GF-D8 (cell line): ENCODE results near the gene KCNH3.
"Not testable (repeated sequence)": the region's sequence is repeated elsewhere in the genome, so short reads cannot be mapped to it uniquely, and the experiment has no call there.

ENCODE experiments used
- DNase-seq: peaks from one replicate; lab custom pipeline; 2025; lab: John Stamatoyannopoulos, UW

The KCNH3 gene

DNA sequence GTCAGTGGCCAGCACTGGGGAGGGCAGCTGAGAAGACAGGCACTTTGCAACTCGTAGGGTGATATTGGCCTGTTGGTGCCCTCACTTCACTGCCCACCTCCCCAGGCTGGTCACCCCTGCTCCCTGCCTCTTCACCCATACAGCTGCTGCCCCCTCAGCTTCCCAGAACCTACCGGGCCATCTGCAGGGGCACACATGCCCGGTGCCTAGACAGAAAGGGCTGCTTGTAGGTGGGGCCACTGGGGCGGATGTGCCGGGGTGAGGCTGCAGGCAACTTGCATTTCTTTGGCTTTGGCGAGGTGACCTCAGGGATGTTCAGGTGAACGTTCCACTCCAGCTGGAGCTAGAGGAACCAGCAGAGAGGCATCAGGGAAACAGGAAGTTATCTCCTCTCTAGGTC lies 49.5 kb downstream of the KCNH3 start:
- DNase-seq: no peak

DNA sequence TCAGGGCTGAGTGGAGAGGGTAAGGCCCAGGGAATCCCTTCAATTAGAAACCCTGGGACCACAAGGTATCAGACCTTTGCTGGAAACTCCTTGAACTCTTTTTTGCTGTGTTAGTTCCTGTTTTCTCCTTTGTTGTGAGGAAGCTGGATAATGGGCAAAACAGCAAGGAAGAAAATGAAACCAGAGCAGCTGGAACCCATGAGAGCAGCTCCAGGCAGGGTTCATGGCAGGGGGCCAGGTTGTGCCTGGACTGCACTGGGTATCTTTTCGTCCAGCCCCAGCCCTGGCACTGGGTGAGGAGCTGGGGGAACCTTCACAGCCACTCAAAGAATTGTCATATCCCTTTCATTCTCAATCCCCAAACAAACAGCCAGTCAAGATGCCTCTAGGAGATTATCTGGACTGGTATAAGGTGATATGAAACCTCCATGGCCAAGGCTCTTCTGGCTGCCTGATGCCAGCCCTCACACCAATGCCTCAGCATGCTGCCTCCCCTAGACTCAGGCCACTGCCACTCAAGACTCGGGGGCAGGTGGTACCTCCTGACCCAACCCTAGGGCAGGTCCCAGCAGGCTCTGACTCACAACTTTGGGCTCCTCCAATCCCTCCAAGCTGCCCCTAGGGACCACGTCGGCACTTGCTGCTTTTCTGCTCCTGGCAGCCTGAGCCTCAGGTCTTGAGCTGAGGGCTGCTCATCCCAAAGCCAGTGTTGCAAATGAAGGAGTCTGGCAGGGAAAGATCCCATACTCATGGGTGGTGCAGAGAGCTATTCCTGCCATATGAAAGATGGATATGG lies 50.1 kb downstream of the KCNH3 start:
- DNase-seq: no peak

DNA sequence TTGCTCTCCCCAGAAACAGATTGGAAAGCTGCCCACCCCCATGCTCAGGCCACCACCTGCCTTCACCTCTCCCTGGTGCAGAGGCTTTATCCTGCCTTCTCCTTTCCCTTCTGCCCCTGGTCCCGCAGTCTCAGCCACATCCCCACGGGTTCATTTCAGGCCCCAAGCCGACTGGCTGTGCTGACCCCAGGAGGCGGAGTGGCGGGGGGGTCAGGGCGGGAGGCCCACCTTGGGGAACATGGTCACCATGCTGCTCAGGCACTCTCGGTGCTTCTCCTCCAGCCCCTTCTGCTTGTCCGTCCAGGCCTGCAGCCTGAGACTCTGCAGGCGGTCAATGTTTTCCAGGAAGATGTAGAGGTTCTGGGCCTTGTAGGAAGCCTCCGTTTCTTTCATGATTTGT lies 59.7 kb downstream of the KCNH3 start:
- DNase-seq: no peak

DNA sequence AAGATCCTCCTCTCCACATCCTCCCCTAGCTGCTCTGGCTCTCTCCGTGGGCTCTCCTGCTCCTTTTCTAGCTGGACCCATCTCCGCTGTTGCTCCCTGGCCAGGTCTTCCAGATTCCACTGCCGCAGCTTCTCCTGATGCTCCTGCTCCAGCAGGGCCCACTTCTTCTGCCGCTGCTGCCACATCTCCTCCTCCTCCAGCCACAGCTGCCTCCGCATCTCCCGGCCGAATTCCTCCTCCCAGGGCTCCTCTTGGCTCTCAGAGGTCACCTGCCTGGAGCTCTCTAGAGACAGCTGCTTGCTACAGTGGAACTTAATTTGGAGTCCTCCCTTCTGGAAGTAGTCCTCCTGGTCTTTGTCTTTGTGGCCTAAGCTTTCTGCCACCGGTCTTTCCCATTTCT lies 61.1 kb downstream of the KCNH3 start:
- no peak for DNase-seq

DNA sequence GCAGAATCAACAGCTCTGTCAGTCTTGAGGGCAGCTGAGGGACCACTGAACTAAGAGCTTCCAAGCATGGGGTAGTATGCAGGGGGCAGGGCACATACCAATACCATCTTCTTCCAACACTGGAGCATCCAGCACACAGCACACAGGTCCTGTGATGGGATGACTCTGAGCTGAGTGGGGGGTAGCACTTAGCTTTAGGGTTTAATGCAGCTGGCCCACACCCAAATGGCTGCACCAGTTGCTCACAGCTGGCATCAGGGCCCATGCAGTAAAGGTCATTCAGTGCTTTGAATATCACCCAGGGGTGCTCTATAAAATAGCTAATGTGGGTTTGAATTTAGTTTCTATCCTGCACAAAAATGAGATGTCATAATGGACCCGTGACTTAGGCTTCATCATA lies 64.9 kb downstream of the KCNH3 start:
- DNase-seq: no peak

DNA sequence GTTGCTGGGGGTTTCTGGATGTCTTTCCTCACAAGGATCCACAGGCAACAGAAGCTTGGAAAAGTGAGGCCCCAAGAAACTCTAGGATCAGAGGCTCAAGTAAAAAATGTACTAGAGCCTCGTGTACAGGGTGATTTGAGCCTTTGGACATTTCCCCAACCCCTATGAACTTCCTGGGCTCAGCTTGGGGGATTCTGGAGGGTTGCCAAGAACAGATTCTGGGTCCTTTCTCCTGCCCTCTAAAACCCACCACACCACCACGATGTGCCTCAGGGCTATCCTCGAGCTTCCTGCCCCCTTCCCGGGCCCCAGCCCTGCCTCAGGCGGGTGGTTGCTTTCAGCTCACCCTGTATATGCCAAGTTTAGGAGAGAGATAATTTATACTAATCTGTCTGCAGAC lies 66.0 kb downstream of the KCNH3 start:
- DNase-seq: no peak

DNA sequence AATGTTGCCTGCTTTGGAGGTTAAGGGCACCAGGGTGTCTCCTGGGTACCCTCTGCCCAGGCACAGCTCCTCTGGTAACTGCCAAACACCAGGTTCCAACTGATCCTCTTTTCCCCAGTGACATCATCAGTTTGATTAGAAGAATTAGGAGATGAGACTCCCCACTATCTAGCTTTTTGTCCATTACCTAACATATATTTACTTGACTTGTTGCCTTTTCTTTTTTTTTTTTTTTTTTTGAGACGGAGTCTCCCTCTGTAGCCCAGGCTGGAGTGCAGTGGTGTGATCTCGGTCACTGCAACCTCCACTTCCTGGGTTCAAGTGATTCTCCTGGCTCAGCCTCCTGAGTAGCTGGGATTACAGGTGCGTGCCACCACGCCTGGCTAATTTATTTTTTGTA lies 66.7 kb downstream of the KCNH3 start, which contains the start of gene FAM186B:
FAM186B (minus strand) TSS at position 101 of the 400 bp plus-strand sequence. CDS start 162 bp downstream, outside the sequence.
- not testable (repeated sequence) for DNase-seq
